LoVo (cell line): Measurements from ENCODE around the gene HSD11B2.

Experiments used
- DNase-seq: peaks from one replicate; pipeline ENCODE4 v3.0.0-alpha.2; 2016; ENCODE audit warnings: low spot score

The HSD11B2 gene

GRCh38 chr16:67396159-67397035 lies 34.5 kb upstream of the HSD11B2 start:
- peak; percentile 71 for DNase-seq

- no peak for DNase-seq
Measured at GRCh38 chr16:67397036-67397801, 33.7 kb upstream of the HSD11B2 start.

- DNase-seq: no peak
Measured at GRCh38 chr16:67397812-67398545, 32.9 kb upstream of the HSD11B2 start.

- no peak for DNase-seq
Measured at GRCh38 chr16:67398546-67399217, 32.2 kb upstream of the HSD11B2 start.

- DNase-seq: no peak
Measured at GRCh38 chr16:67399218-67399733, 31.6 kb upstream of the HSD11B2 start.

- DNase-seq: no peak
Measured at GRCh38 chr16:67399749-67400704, 30.9 kb upstream of the HSD11B2 start.

GRCh38 chr16:67400901-67401300 lies 30.0 kb upstream of the HSD11B2 start:
- DNase-seq: no peak

GRCh38 chr16:67403976-67404555 lies 26.9 kb upstream of the HSD11B2 start:
- DNase-seq: no peak

GRCh38 chr16:67404740-67405226 lies 26.1 kb upstream of the HSD11B2 start:
- DNase-seq: peak; percentile 86

GRCh38 chr16:67405336-67405735 lies 25.6 kb upstream of the HSD11B2 start:
- no peak for DNase-seq

- no peak for DNase-seq
Measured at GRCh38 chr16:67406111-67406971, 24.6 kb upstream of the HSD11B2 start.

- DNase-seq: no peak
Measured at GRCh38 chr16:67407176-67407787, 23.6 kb upstream of the HSD11B2 start.

- DNase-seq: no peak
Measured at GRCh38 chr16:67407788-67408452, 23.0 kb upstream of the HSD11B2 start.

- no peak for DNase-seq
Measured at GRCh38 chr16:67409631-67410030, 21.3 kb upstream of the HSD11B2 start.

- DNase-seq: no peak
Measured at GRCh38 chr16:67411339-67411738, 19.6 kb upstream of the HSD11B2 start.

GRCh38 chr16:67412294-67412693 lies 18.6 kb upstream of the HSD11B2 start:
- DNase-seq: no peak

- DNase-seq: no peak
Measured at GRCh38 chr16:67413978-67414911, 16.7 kb upstream of the HSD11B2 start.
